Trophoblast cell (in vitro differentiated cells and primary cell): Measurements from ENCODE around the gene RPL19. TPM values are rescaled to one million over a fixed set of nuclear protein-coding genes. Genes with fewer than 3 reads are reported as not detected.

Experiments
- DNase-seq, 2 donors: peaks; one replicate each; pipeline ENCODE4 v3.0.0-alpha.2; 2016
- H2AFZ ChIP-seq: 2 replicates; pipeline ENCODE4 v1.6.1; 2013; ENCODE audit warnings: low read length, moderate library complexity, mild to moderate bottlenecking; ENCODE audit not compliant: insufficient read depth, poor library complexity
- H2AK5ac ChIP-seq: 2 replicates; pipeline ENCODE4 v1.6.1; 2013; ENCODE audit warnings: mild to moderate bottlenecking, low read length
- H2BK120ac ChIP-seq: 2 replicates; pipeline ENCODE4 v1.6.1; 2013; ENCODE audit warnings: low read length, mild to moderate bottlenecking, moderate library complexity; ENCODE audit not compliant: insufficient read depth, poor library complexity
- H2BK12ac ChIP-seq: 2 replicates; pipeline ENCODE4 v1.6.1; 2013; ENCODE audit warnings: mild to moderate bottlenecking, low read length, moderate library complexity
- H2BK5ac ChIP-seq: 2 replicates; pipeline ENCODE4 v1.6.1; 2013; ENCODE audit warnings: low read length, low read depth, moderate library complexity, mild to moderate bottlenecking; ENCODE audit not compliant: poor library complexity
- H3K14ac ChIP-seq: 2 replicates; pipeline ENCODE4 v1.6.1; 2013; ENCODE audit warnings: mild to moderate bottlenecking, low read length
- H3K18ac ChIP-seq: 2 replicates; pipeline ENCODE4 v1.6.1; 2013; ENCODE audit warnings: mild to moderate bottlenecking, low read length
- H3K23ac ChIP-seq: 2 replicates; pipeline ENCODE4 v1.6.1; 2013; ENCODE audit warnings: low read length
- H3K27ac ChIP-seq: 2 replicates; pipeline ENCODE4 v1.5.1; 2013; ENCODE audit warnings: low read depth, mild to moderate bottlenecking, inconsistent platforms, low read length, moderate library complexity
- H3K27me3 ChIP-seq: 2 replicates; pipeline ENCODE4 v1.6.1; 2013; ENCODE audit warnings: inconsistent platforms, mild to moderate bottlenecking, low read length, moderate library complexity; ENCODE audit not compliant: insufficient read depth
- H3K36me3 ChIP-seq, 2 experiments: 1 replicate in 1 of 2; 2 replicates in 1 of 2; pipeline ENCODE4 v1.6.1; 2013; ENCODE audit warnings: low read length in 2 of 2, mild to moderate bottlenecking in 2 of 2, moderate library complexity in 1 of 2; ENCODE audit not compliant: insufficient read depth in 2 of 2, control insufficient read depth in 1 of 2
- H3K4ac ChIP-seq: 2 replicates; pipeline ENCODE4 v1.6.1; 2013; ENCODE audit warnings: low read depth, mild to moderate bottlenecking, low read length, moderate library complexity
- H3K4me1 ChIP-seq, 2 experiments: 1 replicate in 1 of 2; 2 replicates in 1 of 2; pipeline ENCODE4 v1.6.1; 2013; ENCODE audit warnings: low read length in 2 of 2, mild to moderate bottlenecking in 2 of 2, moderate library complexity in 1 of 2; ENCODE audit not compliant: insufficient read depth in 2 of 2, control insufficient read depth in 1 of 2
- H3K4me2 ChIP-seq: 2 replicates; pipeline ENCODE4 v1.6.1; 2013; ENCODE audit warnings: inconsistent platforms, mild to moderate bottlenecking, low read length, moderate library complexity
- H3K4me3 ChIP-seq: 2 replicates; pipeline ENCODE4 v1.5.1; 2013; ENCODE audit warnings: mild to moderate bottlenecking, low read depth, low read length, inconsistent platforms
- H3K79me1 ChIP-seq: one replicate; pipeline ENCODE4 v1.6.1; 2013; ENCODE audit warnings: low read length
- H3K79me2 ChIP-seq: 2 replicates; pipeline ENCODE4 v1.6.1; 2013; ENCODE audit warnings: low read length, mild to moderate bottlenecking; ENCODE audit not compliant: control insufficient read depth, insufficient read depth, poor library complexity
- H3K9ac ChIP-seq: 2 replicates; pipeline ENCODE4 v1.6.1; 2013; ENCODE audit warnings: mild to moderate bottlenecking, low read length
- H3K9me3 ChIP-seq: 2 replicates; pipeline ENCODE4 v1.6.1; 2013; ENCODE audit warnings: low read depth, mild to moderate bottlenecking, control low read depth, inconsistent platforms, low read length; ENCODE audit not compliant: insufficient read depth
- H4K12ac ChIP-seq: 2 replicates; pipeline ENCODE4 v1.6.1; 2013; ENCODE audit warnings: low read depth, mild to moderate bottlenecking, low read length, moderate library complexity
- H4K8ac ChIP-seq: 2 replicates; pipeline ENCODE4 v1.6.1; 2013; ENCODE audit warnings: low read depth, mild to moderate bottlenecking, low read length, moderate library complexity
- H4K91ac ChIP-seq: one replicate; pipeline ENCODE4 v1.6.1; 2013; ENCODE audit warnings: low read depth, mild to moderate bottlenecking, low read length, moderate library complexity
- WGBS: extraction: QIAGEN DNeasy Blood & Tissue Kit; methylation state at CpG from one replicate; pipeline ENCODE4 v1.1.7; 2013; ENCODE audit warnings: missing lambda C conversion rate; ENCODE audit not compliant: insufficient read length, insufficient coverage; ENCODE audit errors: extremely low coverage; 5-methylcytosine and 5-hydroxymethylcytosine counted together
- polyA plus RNA-seq: library from polyadenylated mRNA; stranded (reverse); fragments of 200-250 nt; gene quantifications from 2 replicates; pipeline ENCODE4 v1.2.3, GENCODE V29; 2013

RPL19 gene
- 1,663 and 1,757 TPM in 2 replicates for polyA plus RNA-seq

GRCh38 chr17:39200070-39200879 lies at the start of gene RPL19:
TSS of gene RPL19 (plus strand) at chr17:39200283. CDS start at chr17:39200345, 62 bp downstream.
- peak within 1 kb of the TSS; percentile 89 for H2BK5ac ChIP-seq
- WGBS = no CpG with 5 or more reads among the region's 52 CpGs
- H3K9me3 ChIP-seq = no peaks in the 10 kb centered on the region
- H3K27ac ChIP-seq = peak within 1 kb of the TSS; percentile 80
- peak; percentile 40 to 50 for DNase-seq
- peaks cover 9% of the 10 kb centered on the region for H3K79me2 ChIP-seq
- peaks cover 31 to 41% of the 10 kb centered on the region in 2 experiments for H3K36me3 ChIP-seq
- H3K27me3 ChIP-seq = no peaks in the 10 kb centered on the region
- peaks cover 7% of the 10 kb centered on the region for H3K79me1 ChIP-seq
- peak within 1 kb of the TSS; percentile 78 for H2AFZ ChIP-seq
- H3K23ac ChIP-seq = no peak within 1 kb of the TSS
- H4K91ac ChIP-seq = peak within 1 kb of the TSS; percentile 85
- H3K4me2 ChIP-seq = peak within 1 kb of the TSS; percentile 89
- H4K8ac ChIP-seq = peak within 1 kb of the TSS; percentile 93
- H3K4ac ChIP-seq = peak within 1 kb of the TSS; percentile 98
- peak within 1 kb of the TSS; percentile 96 for H3K4me3 ChIP-seq
- peaks cover 12 to 17% of the 10 kb centered on the region in 2 experiments for H3K4me1 ChIP-seq
- peak within 1 kb of the TSS; percentile 92 for H3K18ac ChIP-seq
- peak within 1 kb of the TSS; percentile 100 for H3K9ac ChIP-seq
- H2BK120ac ChIP-seq = peak within 1 kb of the TSS; percentile 78
- peak within 1 kb of the TSS; percentile 80 for H2AK5ac ChIP-seq
- H3K14ac ChIP-seq = peak within 1 kb of the TSS; percentile 97
- H4K12ac ChIP-seq = peak within 1 kb of the TSS; percentile 88
- H2BK12ac ChIP-seq = no peak within 1 kb of the TSS

GRCh38 chr17:39150795-39151149 lies 49.3 kb upstream of the RPL19 start:
- Histone ChIP-seq H2AK5ac (no peak overlapping the region), H3K79me2 (peaks cover 2% of the 10 kb centered on the region), H3K4me3 (no peak overlapping the region), H2BK5ac (no peak overlapping the region), H3K14ac (no peak overlapping the region), H2AFZ (no peak overlapping the region), H3K9ac (no peak overlapping the region), H3K4ac (no peak overlapping the region), H3K79me1 (peaks cover 3% of the 10 kb centered on the region), H3K27me3 (peaks cover 19% of the 10 kb centered on the region), H2BK120ac (no peak overlapping the region), H4K91ac (no peak overlapping the region), H3K27ac (no peak overlapping the region), H3K4me1 (peaks cover 5 to 13% of the 10 kb centered on the region in 2 experiments), H4K12ac (no peak overlapping the region), H4K8ac (no peak overlapping the region), H3K18ac (no peak overlapping the region), H3K36me3 (no peaks in the 10 kb centered on the region), H2BK12ac (no peak overlapping the region), H3K9me3 (peaks cover 3% of the 10 kb centered on the region), H3K23ac (no peak overlapping the region), H3K4me2 (peak overlapping the region; percentile 67)
- DNase-seq = no peak
- no CpG with 5 or more reads among the region's 5 CpGs for WGBS

- H3K9ac ChIP-seq = no peak within 1 kb of the TSS
These were observed 48.7 kb upstream of the RPL19 start, which contains the start of gene PLXDC1 for GRCh38 chr17:39151150-39151942. TSS of gene PLXDC1 (minus strand) at chr17:39151637. CDS start at chr17:39151437, 200 bp downstream.

GRCh38 chr17:39151943-39152818 lies 47.9 kb upstream of the RPL19 start:
- H2BK120ac ChIP-seq = no peak overlapping the region
- no peak overlapping the region for H3K14ac ChIP-seq
- no peak overlapping the region for H3K4me3 ChIP-seq
- no peak for DNase-seq
- H2BK12ac ChIP-seq = no peak overlapping the region
- H3K27me3 ChIP-seq = peaks cover 19% of the 10 kb centered on the region
- H4K12ac ChIP-seq = no peak overlapping the region
- no peak overlapping the region for H4K8ac ChIP-seq
- peak overlapping the region; percentile 83 for H3K4me2 ChIP-seq
- no peak overlapping the region for H2BK5ac ChIP-seq
- peaks cover 3% of the 10 kb centered on the region for H3K79me1 ChIP-seq
- H3K18ac ChIP-seq = no peak overlapping the region
- no CpG with 5 or more reads among the region's 25 CpGs for WGBS
- peaks cover 3% of the 10 kb centered on the region for H3K9me3 ChIP-seq
- H3K4me1 ChIP-seq = peaks cover 10 to 21% of the 10 kb centered on the region in 2 experiments
- no peak overlapping the region for H3K9ac ChIP-seq
- no peaks in the 10 kb centered on the region for H3K36me3 ChIP-seq
- H2AK5ac ChIP-seq = no peak overlapping the region
- peaks cover 2% of the 10 kb centered on the region for H3K79me2 ChIP-seq
- peak overlapping the region; percentile 35 for H2AFZ ChIP-seq
- no peak overlapping the region for H3K23ac ChIP-seq
- H4K91ac ChIP-seq = no peak overlapping the region
- no peak overlapping the region for H3K27ac ChIP-seq
- no peak overlapping the region for H3K4ac ChIP-seq

More at GRCh38 chr17:39151150-39151942, 48.7 kb upstream of the RPL19 start, which contains the start of gene PLXDC1:
- no peak within 1 kb of the TSS for H3K18ac ChIP-seq
- H2AK5ac ChIP-seq = no peak within 1 kb of the TSS
- H3K36me3 ChIP-seq = no peaks in the 10 kb centered on the region
- H3K4me1 ChIP-seq = peaks cover 5 to 14% of the 10 kb centered on the region in 2 experiments
- DNase-seq = no peak
- peak within 1 kb of the TSS; percentile 43 for H3K4me3 ChIP-seq
- H3K14ac ChIP-seq = no peak within 1 kb of the TSS
- H3K79me1 ChIP-seq = peaks cover 3% of the 10 kb centered on the region
- no peak within 1 kb of the TSS for H3K27ac ChIP-seq
- peaks cover 3% of the 10 kb centered on the region for H3K9me3 ChIP-seq
- H4K8ac ChIP-seq = no peak within 1 kb of the TSS
- H4K12ac ChIP-seq = no peak within 1 kb of the TSS
- no CpG with 5 or more reads among the region's 68 CpGs for WGBS
- H3K23ac ChIP-seq = no peak within 1 kb of the TSS
- no peak within 1 kb of the TSS for H2BK5ac ChIP-seq
- H3K79me2 ChIP-seq = peaks cover 2% of the 10 kb centered on the region
- H3K27me3 ChIP-seq = peaks cover 19% of the 10 kb centered on the region
- H3K4me2 ChIP-seq = peak within 1 kb of the TSS; percentile 83
- H4K91ac ChIP-seq = no peak within 1 kb of the TSS
- peak within 1 kb of the TSS; percentile 66 for H2AFZ ChIP-seq
- no peak within 1 kb of the TSS for H2BK12ac ChIP-seq
- H2BK120ac ChIP-seq = no peak within 1 kb of the TSS
- H3K4ac ChIP-seq = no peak within 1 kb of the TSS
